ENCODE measurements around the gene NAGK.

- TF ChIP-seq, protein P1, sequence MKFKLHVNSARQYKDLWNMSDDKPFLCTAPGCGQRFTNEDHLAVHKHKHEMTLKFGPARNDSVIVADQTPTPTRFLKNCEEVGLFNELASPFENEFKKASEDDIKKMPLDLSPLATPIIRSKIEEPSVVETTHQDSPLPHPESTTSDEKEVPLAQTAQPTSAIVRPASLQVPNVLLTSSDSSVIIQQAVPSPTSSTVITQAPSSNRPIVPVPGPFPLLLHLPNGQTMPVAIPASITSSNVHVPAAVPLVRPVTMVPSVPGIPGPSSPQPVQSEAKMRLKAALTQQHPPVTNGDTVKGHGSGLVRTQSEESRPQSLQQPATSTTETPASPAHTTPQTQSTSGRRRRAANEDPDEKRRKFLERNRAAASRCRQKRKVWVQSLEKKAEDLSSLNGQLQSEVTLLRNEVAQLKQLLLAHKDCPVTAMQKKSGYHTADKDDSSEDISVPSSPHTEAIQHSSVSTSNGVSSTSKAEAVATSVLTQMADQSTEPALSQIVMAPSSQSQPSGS (IDR thresholded peaks at IDR 0.05; ENCODE audit: low read length) = no peak
- no peak for TF ChIP-seq POLR2AphosphoS5 (IDR thresholded peaks at IDR 0.05; ENCODE audit: low read depth, low read length)
- TF ChIP-seq NRF1 (IDR thresholded peaks at IDR 0.05; ENCODE audit: low read depth, low read length) = no peak
- no peak for TF ChIP-seq CTCF (IDR thresholded peaks at IDR 0.05; ENCODE audit: control extremely low read depth in 1 of 3, insufficient read depth in 1 of 3, low read depth in 1 of 3, low read length in 3 of 3)
- no peak for TF ChIP-seq ASH2L (IDR thresholded peaks at IDR 0.05; ENCODE audit: low read length)
- no peak for TF ChIP-seq POLR2A (IDR thresholded peaks at IDR 0.05; ENCODE audit: control extremely low read depth in 1 of 2, low read depth in 2 of 2, low read length in 2 of 2)
- no peak for TF ChIP-seq CHD1 (IDR thresholded peaks at IDR 0.05; ENCODE audit: low read depth, low read length)
- TF ChIP-seq TBP (IDR thresholded peaks at IDR 0.05; ENCODE audit: low read depth, low read length) = no peak
- TF ChIP-seq SIN3A (conservative IDR thresholded peaks at IDR 0.05 in 1 of 2, IDR thresholded peaks at IDR 0.05 in 1 of 2; ENCODE audit: low read depth in 1 of 2, low read length in 2 of 2) = no peak
- TF ChIP-seq TAF1 (IDR thresholded peaks at IDR 0.05; ENCODE audit: low read depth, low read length) = no peak
- no peak for TF ChIP-seq CREB1 (IDR thresholded peaks at IDR 0.05)
- no peak for TF ChIP-seq FOSL1 (IDR thresholded peaks at IDR 0.05; ENCODE audit: insufficient read depth, low read depth, low read length)
Observed at GRCh38 chr2:71103809-71104208, 35.4 kb downstream of the NAGK start.

Data from H1 (cell line).